G401 (cell line): ENCODE measurements around the gene TP53I13. TPM values are rescaled to one million over a fixed set of nuclear protein-coding genes. Genes with fewer than 3 reads are reported as not detected.

Experiments used
- DNase-seq: peaks from one replicate; pipeline ENCODE4 v3.0.0-alpha.2; 2015; ENCODE audit warnings: low spot score
- in situ Hi-C: cut with HindIII; loops from 2 replicates; pipeline ENCODE4 v1.10.0; 2016; ENCODE audit warnings: low sequenced_read_pairs, mixed read lengths
- total RNA-seq: library from RNA; depleted of rRNA; stranded (reverse); fragments of >200 nt; shearing (Covaris generic); gene quantifications from 2 replicates; pipeline ENCODE4 v1.2.3, GENCODE V29; 2014

Gene TP53I13
- total RNA-seq, 1 experiment from 2014 or later: 72.2 TPM

- DNase-seq: no peak
- in situ Hi-C loops: no loop called here
Observed at GRCh38 chr17:29612404-29613280, 44.1 kb downstream of the TP53I13 start.

GRCh38 chr17:29613352-29613837, 44.9 kb downstream of the TP53I13 start:
- DNase-seq: peak; percentile 77
- in situ Hi-C loops: no loop called here

GRCh38 chr17:29613856-29614255, 45.4 kb downstream of the TP53I13 start:
- in situ Hi-C loops: no loop called here
- no peak for DNase-seq

GRCh38 chr17:29614349-29615047, 46.0 kb downstream of the TP53I13 start:
- no peak for DNase-seq
- in situ Hi-C loops: no loop called here

- DNase-seq: no peak
- in situ Hi-C loops: no loop called here
Observed at GRCh38 chr17:29615048-29615385, 46.5 kb downstream of the TP53I13 start.

GRCh38 chr17:29615492-29616299, 47.2 kb downstream of the TP53I13 start:
- peak; percentile 80 for DNase-seq
- in situ Hi-C loops: no loop called here

GRCh38 chr17:29616300-29617048, 48.0 kb downstream of the TP53I13 start:
- in situ Hi-C loops: no loop called here
- no peak for DNase-seq

- no peak for DNase-seq
- in situ Hi-C loops: no loop called here
Observed at GRCh38 chr17:29617125-29617480, 48.6 kb downstream of the TP53I13 start.

GRCh38 chr17:29617481-29618271, 49.2 kb downstream of the TP53I13 start:
- in situ Hi-C loops: no loop called here
- peak; percentile 42 for DNase-seq

GRCh38 chr17:29618272-29619065, 50.0 kb downstream of the TP53I13 start:
- DNase-seq: no peak
- in situ Hi-C loops: no loop called here

GRCh38 chr17:29619251-29619650, 50.8 kb downstream of the TP53I13 start:
- in situ Hi-C loops: no loop called here
- no peak for DNase-seq

GRCh38 chr17:29620271-29620670, 51.8 kb downstream of the TP53I13 start:
- in situ Hi-C loops: no loop called here
- no peak for DNase-seq

GRCh38 chr17:29620779-29621500, 52.4 kb downstream of the TP53I13 start:
- DNase-seq: no peak
- in situ Hi-C loops: no loop called here

GRCh38 chr17:29621751-29622194, 53.3 kb downstream of the TP53I13 start:
- peak; percentile 32 for DNase-seq
- in situ Hi-C loops: no loop called here
